ENCODE data around the gene MZT2B. TPM values are rescaled to one million over a fixed set of nuclear protein-coding genes. Genes with fewer than 3 reads are reported as not detected.

MZT2B gene
- total and polyA plus RNA-seq, 2 of the 8 experiments (the other 6 are each of a cell fraction or from before 2014, with no cell fraction given), result 90.3 to 151 TPM

DNA sequence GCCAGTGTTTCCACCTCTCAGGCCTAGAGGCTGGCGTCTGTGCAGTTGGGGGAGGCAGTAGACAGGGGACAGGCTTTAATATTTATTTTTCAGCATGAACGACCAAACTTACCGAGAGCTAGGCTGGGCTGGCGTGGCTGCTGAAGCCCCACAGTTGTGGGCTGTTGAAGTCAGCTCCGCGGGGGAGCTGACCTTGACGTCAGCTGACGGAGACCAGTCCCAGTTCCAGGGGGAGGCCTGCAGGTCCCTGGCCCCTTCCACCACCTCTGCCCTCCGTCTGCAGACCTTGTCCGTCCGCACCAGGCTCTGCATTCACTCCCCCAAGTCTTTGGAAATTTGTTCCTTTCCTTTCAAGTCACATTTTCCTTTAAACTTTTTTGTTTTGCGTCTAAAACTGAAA, 49.6 kb downstream of the MZT2B start:
- Histone ChIP-seq H3K4me1 (replicated peaks in 1 of 4; ENCODE audit: control insufficient read depth in 3 of 4, insufficient read depth in 4 of 4, low read length in 3 of 4) (no peaks in the 10 kb centered on the region; a peak in 1 of 7 replicates), H3K56ac (replicated peaks; ENCODE audit: insufficient read length, low read depth, low read length) (no peak overlapping the region), H3K36me3 (ENCODE audit: control insufficient read depth in 2 of 4, insufficient read depth in 4 of 4, low read length in 3 of 4) (no peaks in the 10 kb centered on the region), H3K9me3 (ENCODE audit: insufficient read depth in 2 of 2, low read depth in 1 of 2, low read length in 1 of 2) (peaks cover 0 to 5% of the 10 kb centered on the region in 2 experiments; a peak in 1 of 4 replicates), H3K79me2 (ENCODE audit: control insufficient read depth in 1 of 2, insufficient read depth in 2 of 2, low read length in 2 of 2) (no peaks in the 10 kb centered on the region), H3K4me2 (ENCODE audit: insufficient read depth in 1 of 2, low read depth in 2 of 2, low read length in 2 of 2) (no peak overlapping the region), H3K18ac (ENCODE audit: extremely low read depth, low read length) (no peak overlapping the region), H2BK15ac (ENCODE audit: low read length) (no peak overlapping the region), H2AFZ (ENCODE audit: low read length) (no peak overlapping the region), H3K27ac (ENCODE audit: low read depth, low read length) (no peak overlapping the region), H2BK5ac (ENCODE audit: low read depth, low read length) (no peak overlapping the region), H3K23me2 (ENCODE audit: low read depth, low read length) (no peaks in the 10 kb centered on the region), H2AK5ac (ENCODE audit: low read depth, low read length) (no peak overlapping the region), H2BK12ac (ENCODE audit: low read depth, low read length) (no peak overlapping the region), H3K23ac (ENCODE audit: insufficient read length) (no peak overlapping the region), H3K14ac (ENCODE audit: insufficient read length) (no peak overlapping the region), H3K9ac (replicated peaks in 1 of 4; ENCODE audit: extremely low read depth in 1 of 4, low read depth in 3 of 4, low read length in 3 of 4) (no peak overlapping the region), H4K5ac (ENCODE audit: insufficient read length, low read depth, low read length) (no peak overlapping the region), H3K4ac (replicated peaks; ENCODE audit: insufficient read length, low read depth, low read length) (no peak overlapping the region), H3K4me3 (ENCODE audit: extremely low read depth in 1 of 4, insufficient read depth in 2 of 4, low read depth in 3 of 4, low read length in 4 of 4) (no peak overlapping the region), H4K8ac (ENCODE audit: extremely low read depth, insufficient read depth, low read length) (no peak overlapping the region), H3K79me1 (ENCODE audit: low read depth, low read length) (no peaks in the 10 kb centered on the region), H3K27me3 (replicated peaks in 1 of 4; ENCODE audit: control insufficient read depth in 3 of 4, extremely low read depth in 1 of 4, insufficient read depth in 3 of 4, low read length in 3 of 4) (no peaks in the 10 kb centered on the region), H2BK20ac (ENCODE audit: low read length) (no peak overlapping the region), H4K20me1 (replicated peaks in 1 of 2; ENCODE audit: control insufficient read depth in 1 of 2, insufficient read depth in 2 of 2, low read length in 2 of 2) (no peaks in the 10 kb centered on the region), H2BK120ac (replicated peaks; ENCODE audit: low read depth, low read length) (no peak overlapping the region), H4K91ac (replicated peaks; ENCODE audit: insufficient read length, low read length) (no peak overlapping the region)
- no peak for FAIRE-seq
- CTCF ChIA-PET (ENCODE audit: partially characterized antibody), result no interaction called here
- WGBS, 2 experiments (ENCODE audit: extremely low coverage in 1 of 2, insufficient coverage in 1 of 2, insufficient read length in 1 of 2, insufficient replicate concordance in 2 of 2, low coverage in 1 of 2, low lambda C conversion rate in 2 of 2, missing lambda C conversion rate in 1 of 2), result 81% methylated on average over 12 of the region's 12 CpGs; no CpG with 5 or more reads in 1 of the 2 experiments
- POLR2A ChIA-PET (ENCODE audit: partially characterized antibody), result no interaction called here
- no peak for DNase-seq (ENCODE audit: low read depth in 1 of 2, low spot score in 2 of 2)
- TF ChIP-seq SP4 (IDR thresholded peaks at IDR 0.05; ENCODE audit: low read length), result no peak
- TF ChIP-seq GABPA (IDR thresholded peaks at IDR 0.05; ENCODE audit: borderline replicate concordance, insufficient read depth, low read length), result no peak
- no peak for TF ChIP-seq ZNF274 (IDR thresholded peaks at IDR 0.05; ENCODE audit: borderline replicate concordance, extremely low read depth, low read length)
- TF ChIP-seq JUN (IDR thresholded peaks at IDR 0.05; ENCODE audit: low read depth, low read length), result no peak
- TF ChIP-seq CHD2 (IDR thresholded peaks at IDR 0.05; ENCODE audit: low read length), result no peak
- TF ChIP-seq TAF7 (optimal IDR thresholded peaks at IDR 0.05; ENCODE audit: borderline replicate concordance, low read depth, low read length), result no peak
- no peak for TF ChIP-seq KDM4A (IDR thresholded peaks at IDR 0.05; ENCODE audit: low read depth, low read length, severe bottlenecking)
- no peak for TF ChIP-seq RBBP5 (IDR thresholded peaks at IDR 0.05; ENCODE audit: borderline replicate concordance, low read depth, low read length)
- TF ChIP-seq EZH2 (IDR thresholded peaks at IDR 0.05; ENCODE audit: low read depth, low read length, severe bottlenecking), result no peak
- no peak for TF ChIP-seq KDM1A (IDR thresholded peaks at IDR 0.05; ENCODE audit: borderline replicate concordance, low read length)
- TF ChIP-seq CBX8 (IDR thresholded peaks at IDR 0.05; ENCODE audit: borderline replicate concordance, low read depth, low read length), result no peak
- TF ChIP-seq MAFK (IDR thresholded peaks at IDR 0.05; ENCODE audit: low read depth, low read length), result no peak
- TF ChIP-seq POLR2A (IDR thresholded peaks at IDR 0.05; ENCODE audit: control extremely low read depth in 1 of 2, low read depth in 2 of 2, low read length in 2 of 2), result no peak
- TF ChIP-seq SIRT6 (IDR thresholded peaks at IDR 0.05; ENCODE audit: low read length), result no peak
- no peak for TF ChIP-seq TCF12 (IDR thresholded peaks at IDR 0.05; ENCODE audit: low read depth, low read length)
- TF ChIP-seq ATF3 (IDR thresholded peaks at IDR 0.05; ENCODE audit: insufficient read depth, low read depth, low read length), result no peak

Measured in H1 (cell line).